OCI-LY7 (cell line): ENCODE data around the gene FOXB1. TPM values are rescaled to one million over a fixed set of nuclear protein-coding genes. Genes with fewer than 3 reads are reported as not detected.

ENCODE experiments used
- BruUV-seq: library from RNA; stranded (reverse); fragments of 400-500 nt; replicated peaks from 2 replicates; lab custom pipeline; 2021; lab: Mats Ljungman, UMichigan
- CTCF ChIA-PET: fragments of 300-600 bp; sonication (Branson Sonifier 250); formaldehyde crosslinking; loops from one replicate; lab custom pipeline; 2022; ENCODE audit warnings: antibody characterized with exemption; ENCODE audit not compliant: unreplicated experiment; lab: Charles Lee
- POLR2A ChIA-PET: fragments of 300-600 bp; sonication (Branson Sonifier 250); formaldehyde crosslinking; loops from one replicate; lab custom pipeline; 2022; ENCODE audit warnings: antibody characterized with exemption; lab: Charles Lee
- DNase-seq: peaks from one replicate; pipeline ENCODE4 v3.0.0-alpha.2; 2015; ENCODE audit warnings: low spot score
- H2AFZ ChIP-seq: fragments of 200-600 bp; sonication (generic), shearing (Covaris generic); 2 replicates; pipeline ENCODE4 v1.6.1; 2014; ENCODE audit warnings: mild to moderate bottlenecking, antibody characterized with exemption, low read length, moderate library complexity
- H3K27ac ChIP-seq: fragments of 200-600 bp; sonication (generic); 2 replicates; pipeline ENCODE4 v1.5.1; 2014; ENCODE audit warnings: mixed run types, low read depth, mild to moderate bottlenecking, moderate library complexity, low read length, inconsistent platforms; ENCODE audit not compliant: poor library complexity, severe bottlenecking
- H3K36me3 ChIP-seq: fragments of 200-600 bp; sonication (generic); 2 replicates; pipeline ENCODE4 v1.6.1; 2014; ENCODE audit warnings: mild to moderate bottlenecking, antibody characterized with exemption, low read length, moderate library complexity, mixed read lengths; ENCODE audit not compliant: insufficient read depth
- H3K4me1 ChIP-seq: fragments of 200-600 bp; sonication (generic); 2 replicates; pipeline ENCODE4 v1.5.1; 2014; ENCODE audit warnings: mild to moderate bottlenecking, low read length; ENCODE audit not compliant: insufficient read depth, poor library complexity, severe bottlenecking
- H3K4me2 ChIP-seq: fragments of 200-600 bp; sonication (generic); 2 replicates; pipeline ENCODE4 v1.6.1; 2014; ENCODE audit warnings: mild to moderate bottlenecking, low read length
- H3K4me3 ChIP-seq: fragments of 200-600 bp; sonication (generic); 2 replicates; pipeline ENCODE4 v1.5.1; 2014; ENCODE audit warnings: mild to moderate bottlenecking, low read depth, low read length; ENCODE audit not compliant: poor library complexity, severe bottlenecking
- H3K79me2 ChIP-seq: fragments of 200-600 bp; sonication (generic); 2 replicates; pipeline ENCODE4 v1.6.1; 2016; ENCODE audit warnings: low read depth, mild to moderate bottlenecking, low read length, moderate library complexity, mixed read lengths; ENCODE audit not compliant: insufficient read depth
- H3K9me2 ChIP-seq: fragments of 200-600 bp; sonication (generic); 2 replicates; pipeline ENCODE4 v1.6.1; 2016; ENCODE audit warnings: mild to moderate bottlenecking, low read length, mixed read lengths; ENCODE audit not compliant: insufficient read depth
- H3K9me3 ChIP-seq: fragments of 200-600 bp; sonication (generic); 2 replicates; pipeline ENCODE4 v1.6.1; 2014; ENCODE audit warnings: mild to moderate bottlenecking, mixed run types, low read length, mixed read lengths
- H4K20me1 ChIP-seq: fragments of 200-600 bp; sonication (generic); 2 replicates; pipeline ENCODE4 v1.6.1; 2014; ENCODE audit warnings: mild to moderate bottlenecking, antibody characterized with exemption, low read length, moderate library complexity, mixed read lengths; ENCODE audit not compliant: insufficient read depth
- EZH2phosphoT487 ChIP-seq: fragments of 200-600 bp; sonication (generic); IDR thresholded peaks from 2 replicates; pipeline ENCODE4 v1.6.1; 2018; ENCODE audit warnings: low read depth, borderline replicate concordance, mild to moderate bottlenecking, mixed run types, antibody characterized with exemption, low read length, moderate library complexity, mixed read lengths
- intact Hi-C: fragments of 100-400 bp; cut with micrococcal nuclease; formaldehyde crosslinking; loops from one replicate; pipeline ENCODE4 v1.10.0; 2022; ENCODE audit not compliant: unreplicated experiment
- total RNA-seq, 2 experiments: library from RNA; depleted of rRNA in 1 of 2; stranded (reverse); fragments of >200 nt in 1 of 2; shearing (Covaris generic) in 1 of 2; gene quantifications; 2 replicates each; pipeline ENCODE4 v1.2.3, GENCODE V29; 2014 to 2022
- TF ChIP-seq, protein P1 (sequence below): fragments of 200-600 bp; sonication (generic); conservative IDR thresholded peaks from 2 replicates; pipeline ENCODE4 v1.5.1; 2014; ENCODE audit warnings: mild to moderate bottlenecking, antibody characterized with exemption, low read length, moderate library complexity, mixed read lengths

The FOXB1 gene
- total RNA-seq, 2 experiments from 2014 or later: not detected

DNA sequence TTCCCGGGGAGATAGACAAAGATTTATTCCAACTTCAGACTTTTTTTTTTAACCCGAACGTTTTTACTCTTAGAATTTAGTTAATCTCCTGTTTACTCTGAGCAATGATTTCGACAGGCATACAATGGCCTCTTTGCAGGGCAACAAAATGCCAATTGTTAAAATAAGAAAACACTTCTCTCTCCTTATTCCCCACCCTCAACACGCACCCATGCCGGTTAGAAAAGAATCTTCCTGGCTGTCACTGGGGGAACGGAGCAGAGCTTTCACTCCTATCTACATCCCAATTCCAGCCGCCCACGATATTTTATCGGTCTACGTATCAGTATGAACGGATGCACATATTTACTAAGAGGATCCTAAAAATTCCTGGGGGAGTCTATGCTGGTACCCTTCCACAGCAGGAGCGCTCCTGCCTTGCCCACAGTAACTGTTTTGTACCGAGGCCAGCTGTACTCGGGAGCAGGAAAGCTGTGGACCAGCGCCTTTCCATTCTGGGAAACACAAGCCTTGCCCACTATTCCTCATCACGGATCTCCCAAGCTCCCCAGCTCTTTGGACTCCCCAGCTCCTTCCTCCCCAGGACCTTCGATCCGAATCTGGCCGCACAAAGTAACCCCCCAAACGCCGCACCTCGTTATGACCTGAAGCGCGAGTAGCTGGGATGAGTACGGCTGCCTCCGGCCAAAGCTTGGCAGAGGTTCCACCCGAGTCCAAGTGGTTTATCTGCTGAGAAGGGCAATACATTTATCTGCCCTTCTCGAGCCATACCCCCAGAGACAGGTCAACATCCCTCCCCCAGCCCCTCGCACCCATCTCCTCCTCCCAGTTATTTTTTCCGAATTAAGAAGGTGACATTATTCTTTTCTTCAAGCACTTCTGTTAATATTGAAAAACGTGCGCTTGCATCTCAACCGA, 2.2 kb upstream of the FOXB1 start:
- H4K20me1 ChIP-seq: no peaks in the 10 kb centered on the region
- no peaks in the 10 kb centered on the region for H3K9me3 ChIP-seq
- ChIA-PET CTCF (no interaction called here), POLR2A (interaction anchor here (0.5 kb wide), 1 partner anchor 1639 kb away, joined by 4 read pairs; no protein-coding TSS in a partner anchor)
- no TSS peak for BruUV-seq
- H3K4me1 ChIP-seq: no peaks in the 10 kb centered on the region
- no peaks in the 10 kb centered on the region for H3K79me2 ChIP-seq
- no peak overlapping the region for H3K4me2 ChIP-seq
- intact Hi-C loops: no loop called here
- TF ChIP-seq EZH2phosphoT487: no peak
- TF ChIP-seq, protein P1, sequence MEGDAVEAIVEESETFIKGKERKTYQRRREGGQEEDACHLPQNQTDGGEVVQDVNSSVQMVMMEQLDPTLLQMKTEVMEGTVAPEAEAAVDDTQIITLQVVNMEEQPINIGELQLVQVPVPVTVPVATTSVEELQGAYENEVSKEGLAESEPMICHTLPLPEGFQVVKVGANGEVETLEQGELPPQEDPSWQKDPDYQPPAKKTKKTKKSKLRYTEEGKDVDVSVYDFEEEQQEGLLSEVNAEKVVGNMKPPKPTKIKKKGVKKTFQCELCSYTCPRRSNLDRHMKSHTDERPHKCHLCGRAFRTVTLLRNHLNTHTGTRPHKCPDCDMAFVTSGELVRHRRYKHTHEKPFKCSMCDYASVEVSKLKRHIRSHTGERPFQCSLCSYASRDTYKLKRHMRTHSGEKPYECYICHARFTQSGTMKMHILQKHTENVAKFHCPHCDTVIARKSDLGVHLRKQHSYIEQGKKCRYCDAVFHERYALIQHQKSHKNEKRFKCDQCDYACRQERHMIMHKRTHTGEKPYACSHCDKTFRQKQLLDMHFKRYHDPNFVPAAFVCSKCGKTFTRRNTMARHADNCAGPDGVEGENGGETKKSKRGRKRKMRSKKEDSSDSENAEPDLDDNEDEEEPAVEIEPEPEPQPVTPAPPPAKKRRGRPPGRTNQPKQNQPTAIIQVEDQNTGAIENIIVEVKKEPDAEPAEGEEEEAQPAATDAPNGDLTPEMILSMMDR: no peak
- H3K9me2 ChIP-seq: no peaks in the 10 kb centered on the region
- H2AFZ ChIP-seq: no peak overlapping the region
- H3K36me3 ChIP-seq: no peaks in the 10 kb centered on the region
- H3K27ac ChIP-seq: no peak overlapping the region
- DNase-seq: no peak
- H3K4me3 ChIP-seq: no peak overlapping the region

DNA sequence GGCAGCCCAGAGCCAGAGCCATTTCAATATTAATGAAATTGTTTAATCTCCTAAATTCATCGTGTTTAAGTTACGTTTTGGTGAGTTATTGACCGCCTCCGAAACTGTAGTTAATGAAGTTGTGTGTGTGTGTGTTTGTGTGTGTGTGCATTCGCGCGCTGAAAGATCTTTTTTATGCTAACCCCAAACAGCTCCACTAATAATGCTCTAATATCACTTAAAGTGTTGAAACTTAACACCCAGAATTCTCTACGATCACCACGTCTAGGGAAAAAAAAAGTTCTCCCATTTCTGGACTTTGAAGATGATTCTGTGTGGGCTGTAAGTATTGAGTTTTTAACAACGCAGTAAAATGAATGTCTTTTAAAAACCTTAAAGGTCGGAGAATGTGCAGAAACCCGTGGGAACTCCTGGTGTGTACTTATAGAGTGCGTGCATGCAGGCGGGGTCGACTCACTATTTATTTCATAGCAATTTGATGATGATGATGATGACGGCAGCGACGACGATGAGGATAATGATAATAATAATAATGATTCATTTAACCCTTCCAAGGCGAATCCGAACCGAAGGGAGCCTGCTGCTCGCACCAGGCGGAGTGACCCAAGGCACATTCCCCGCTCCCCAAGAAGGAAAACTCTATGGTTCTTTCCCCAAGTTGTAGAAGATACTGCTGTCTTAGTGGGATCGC, 1.4 kb upstream of the FOXB1 start:
- no peak for DNase-seq
- Histone ChIP-seq H3K4me1 (no peaks in the 10 kb centered on the region), H3K27ac (no peak overlapping the region), H4K20me1 (no peaks in the 10 kb centered on the region), H3K79me2 (no peaks in the 10 kb centered on the region), H2AFZ (no peak overlapping the region), H3K4me3 (no peak overlapping the region), H3K4me2 (no peak overlapping the region), H3K9me2 (no peaks in the 10 kb centered on the region), H3K36me3 (no peaks in the 10 kb centered on the region), H3K9me3 (no peaks in the 10 kb centered on the region)
- POLR2A ChIA-PET: interaction anchor here (0.5 kb wide), 1 partner anchor 1638 kb away, joined by 4 read pairs; no protein-coding TSS in a partner anchor
- TF ChIP-seq EZH2phosphoT487: no peak
- TF ChIP-seq, protein P1: no peak
- no TSS peak for BruUV-seq
- CTCF ChIA-PET: no interaction called here
- intact Hi-C loops: no loop called here
